Upper lobe of left lung (tissue), 4 donors: Measurements from ENCODE around the gene LZTS2.

Experiments used
- EP300 ChIP-seq, 4 donors: sonication (generic); formaldehyde crosslinking; IDR thresholded peaks; one replicate each; pipeline ENCODE4 v1.5.1; 2017; ENCODE audit warnings: antibody characterized with exemption in 4 of 4, control low read depth in 2 of 4
- TF ChIP-seq, protein P1 (sequence below), 6 experiments: fragments of 450-650 bp in 4 of 6; fragments of 200-600 bp in 2 of 6; sonication (generic) in 2 of 6; IDR thresholded peaks; one replicate each; pipeline ENCODE4 v1.5.1; 2016 to 2019; ENCODE audit warnings: antibody characterized with exemption in 6 of 6

DNA sequence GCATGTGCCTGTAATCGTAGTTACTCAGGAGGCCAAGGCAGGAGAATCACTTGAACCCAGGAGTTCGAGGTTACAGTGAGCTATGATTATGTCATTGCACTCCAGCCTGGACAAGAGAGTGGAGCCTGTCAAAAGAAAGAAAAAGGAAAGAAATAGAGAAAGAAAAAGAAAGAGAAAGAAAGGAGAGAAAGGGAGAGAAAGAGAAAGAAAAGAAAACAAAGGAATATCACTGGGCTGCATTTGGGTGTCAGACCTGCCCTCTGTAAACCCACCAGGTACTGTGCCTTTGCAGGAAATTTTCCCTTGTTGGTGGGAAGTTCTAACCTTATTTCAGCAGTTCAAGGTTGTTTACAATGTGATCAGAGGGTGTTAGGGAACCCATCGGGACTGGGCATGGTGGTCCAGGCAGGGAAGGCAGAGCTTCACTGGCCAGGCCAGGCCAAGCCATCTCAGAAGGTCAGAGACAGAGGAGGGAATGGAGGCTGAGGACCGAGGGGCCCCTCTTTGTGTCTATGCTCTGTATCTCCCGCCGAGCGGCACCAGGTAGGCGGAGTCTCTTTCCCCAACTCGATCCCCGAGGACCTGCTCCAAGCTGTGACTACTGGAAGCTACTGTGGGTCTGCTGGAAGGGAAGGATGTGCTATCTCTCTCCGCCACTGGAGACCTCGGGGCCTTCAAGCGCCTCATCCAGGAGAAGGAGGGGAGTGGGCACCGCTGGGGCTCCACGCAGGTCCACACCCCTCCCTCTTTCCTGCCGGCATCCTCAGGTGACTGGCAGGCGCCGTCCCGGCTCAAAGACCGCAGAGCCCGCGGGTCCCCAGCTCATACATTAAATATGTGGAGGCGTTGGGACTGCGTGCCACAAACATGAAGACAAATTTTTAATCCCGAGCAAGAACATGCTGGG, 47.0 kb downstream of the LZTS2 start:
- no peak for TF ChIP-seq EP300 (IDR thresholded peaks at IDR 0.05)
- TF ChIP-seq, protein P1, sequence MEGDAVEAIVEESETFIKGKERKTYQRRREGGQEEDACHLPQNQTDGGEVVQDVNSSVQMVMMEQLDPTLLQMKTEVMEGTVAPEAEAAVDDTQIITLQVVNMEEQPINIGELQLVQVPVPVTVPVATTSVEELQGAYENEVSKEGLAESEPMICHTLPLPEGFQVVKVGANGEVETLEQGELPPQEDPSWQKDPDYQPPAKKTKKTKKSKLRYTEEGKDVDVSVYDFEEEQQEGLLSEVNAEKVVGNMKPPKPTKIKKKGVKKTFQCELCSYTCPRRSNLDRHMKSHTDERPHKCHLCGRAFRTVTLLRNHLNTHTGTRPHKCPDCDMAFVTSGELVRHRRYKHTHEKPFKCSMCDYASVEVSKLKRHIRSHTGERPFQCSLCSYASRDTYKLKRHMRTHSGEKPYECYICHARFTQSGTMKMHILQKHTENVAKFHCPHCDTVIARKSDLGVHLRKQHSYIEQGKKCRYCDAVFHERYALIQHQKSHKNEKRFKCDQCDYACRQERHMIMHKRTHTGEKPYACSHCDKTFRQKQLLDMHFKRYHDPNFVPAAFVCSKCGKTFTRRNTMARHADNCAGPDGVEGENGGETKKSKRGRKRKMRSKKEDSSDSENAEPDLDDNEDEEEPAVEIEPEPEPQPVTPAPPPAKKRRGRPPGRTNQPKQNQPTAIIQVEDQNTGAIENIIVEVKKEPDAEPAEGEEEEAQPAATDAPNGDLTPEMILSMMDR (IDR thresholded peaks at IDR 0.05) = no peak
